HG03354 (cell line): Measurements from ENCODE around the gene ITIH3.

ENCODE experiments used
- ATAC-seq: cut with Tn5 transposase; IDR thresholded peaks from one replicate; pipeline ENCODE4 v1.9.1; 2021; ENCODE audit warnings: mild to moderate bottlenecking; ENCODE audit not compliant: unreplicated experiment, poor library complexity, severe bottlenecking

Gene ITIH3

GRCh38 chr3:52779011-52779836 lies 15.4 kb upstream of the ITIH3 start:
- ATAC-seq = peak; percentile 71

- no peak for ATAC-seq
These were observed 14.6 kb upstream of the ITIH3 start for GRCh38 chr3:52779837-52780585.

GRCh38 chr3:52781741-52782140 lies 12.9 kb upstream of the ITIH3 start:
- no peak for ATAC-seq

- ATAC-seq = no peak
These were observed 12.0 kb upstream of the ITIH3 start for GRCh38 chr3:52782412-52783210.

- ATAC-seq = no peak
These were observed 11.4 kb upstream of the ITIH3 start for GRCh38 chr3:52783211-52783555.

GRCh38 chr3:52784021-52784621 lies 10.5 kb upstream of the ITIH3 start:
- ATAC-seq = no peak

GRCh38 chr3:52784931-52785590 lies 9.5 kb upstream of the ITIH3 start:
- no peak for ATAC-seq

- no peak for ATAC-seq
These were observed 8.0 kb upstream of the ITIH3 start for GRCh38 chr3:52786330-52787215.

GRCh38 chr3:52787246-52787645 lies 7.3 kb upstream of the ITIH3 start:
- ATAC-seq = no peak

GRCh38 chr3:52787672-52788625 lies 6.6 kb upstream of the ITIH3 start:
- ATAC-seq = no peak

- ATAC-seq = no peak
These were observed 5.5 kb upstream of the ITIH3 start for GRCh38 chr3:52788890-52789745.

- no peak for ATAC-seq
These were observed 4.9 kb upstream of the ITIH3 start for GRCh38 chr3:52789746-52790040.

- ATAC-seq = no peak
These were observed 4.3 kb upstream of the ITIH3 start for GRCh38 chr3:52790337-52790736.

GRCh38 chr3:52790741-52791140 lies 3.9 kb upstream of the ITIH3 start:
- no peak for ATAC-seq

- no peak for ATAC-seq
These were observed 3.2 kb upstream of the ITIH3 start for GRCh38 chr3:52791366-52791765.

- ATAC-seq = no peak
These were observed 2.7 kb upstream of the ITIH3 start for GRCh38 chr3:52791928-52792327.

GRCh38 chr3:52792413-52792812 lies 2.2 kb upstream of the ITIH3 start:
- no peak for ATAC-seq
